ENCODE measurements around the gene GARIN6.

DNA sequence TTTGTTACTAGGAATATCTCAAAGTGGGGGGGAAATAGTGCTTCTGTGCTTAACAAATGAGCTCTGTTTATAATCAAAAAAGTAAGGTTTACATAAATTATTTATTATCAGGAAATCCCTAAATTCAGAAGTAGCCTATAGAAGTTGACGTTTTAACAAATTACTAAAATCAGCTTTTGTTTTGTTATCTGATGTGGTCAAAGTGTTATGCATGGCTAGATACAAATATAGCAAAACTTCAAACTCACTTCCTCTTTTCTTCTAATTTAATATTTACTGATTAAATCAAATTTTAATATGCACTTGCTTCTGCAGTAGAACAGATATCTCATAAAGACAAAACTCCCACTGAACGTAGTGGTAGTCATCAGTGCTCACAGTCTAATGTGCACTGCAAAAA, 47.5 kb downstream of the GARIN6 start:
- TF ChIP-seq FOXK2 (IDR thresholded peaks at IDR 0.05) = no peak
- TF ChIP-seq SP1 (IDR thresholded peaks at IDR 0.05) = no peak
- no peak for TF ChIP-seq NFRKB (IDR thresholded peaks at IDR 0.05)

Measured in HEK293T (cell line).